GM12878 (cell line): ENCODE results near the gene GPRIN2. TPM values are rescaled to one million over a fixed set of nuclear protein-coding genes. Genes with fewer than 3 reads are reported as not detected.

Experiments
- ATAC-seq: fragments of 200-7000 bp; cut with Tn5 transposase; 3 replicates; pipeline ENCODE4 v1.9.1; 2020; ENCODE audit warnings: mild to moderate bottlenecking, moderate library complexity
- BruUV-seq: library from RNA; stranded (reverse); fragments of 400-500 nt; replicated peaks from 2 replicates; lab custom pipeline; 2021; lab: Mats Ljungman, UMichigan
- CTCF ChIA-PET: fragments of 300-600 bp; sonication (Branson Sonifier 250); formaldehyde crosslinking; extraction: SDS; loops from one replicate; lab custom pipeline; 2021; ENCODE audit warnings: inconsistent platforms; lab: Yijun Ruan, JAX
- POLR2A ChIA-PET: fragments of 350-600 bp; formaldehyde crosslinking; extraction: SDS; loops from one replicate; lab custom pipeline; 2021; ENCODE audit warnings: inconsistent platforms; lab: Charles Lee
- RAD21 ChIA-PET: fragments of 300-600 bp; sonication (Branson Sonifier 250); formaldehyde crosslinking; loops from one replicate; lab custom pipeline; 2023; ENCODE audit warnings: antibody characterized with exemption; ENCODE audit not compliant: unreplicated experiment; lab: Charles Lee
- SMC1A ChIA-PET: fragments of 300-600 bp; sonication (Branson Sonifier 250); formaldehyde crosslinking; loops from one replicate; lab custom pipeline; 2023; ENCODE audit not compliant: unreplicated experiment, uncharacterized antibody; lab: Charles Lee
- DNase-seq: peaks from one replicate; pipeline ENCODE4 v3.0.0-alpha.2; 2011; ENCODE audit warnings: low read depth, low spot score
- FAIRE-seq: peaks from 3 replicates; lab custom pipeline; 2011; peaks lifted over from hg19 to GRCh38; lab: Jason Lieb, UNC
- H2AFZ ChIP-seq: 2 replicates; pipeline ENCODE4 v1.6.0; 2011; ENCODE audit warnings: low read depth, low read length, control low read depth; ENCODE audit not compliant: control insufficient read depth
- H3K27ac ChIP-seq: 2 replicates; pipeline ENCODE4 v1.5.1; 2011; ENCODE audit warnings: control low read depth; ENCODE audit not compliant: control insufficient read depth, insufficient read depth
- H3K27me3 ChIP-seq, 2 experiments: replicated peaks in 1 of 2; 2 replicates each; pipeline versions ENCODE4 v1.6.0 to v1.6.1; 2011; ENCODE audit warnings: low read length in 1 of 2; ENCODE audit not compliant: control insufficient read depth in 2 of 2, insufficient read depth in 2 of 2
- H3K36me3 ChIP-seq, 2 experiments: 2 replicates each; pipeline ENCODE4 v1.5.1; 2011; ENCODE audit warnings: low read length in 1 of 2; ENCODE audit not compliant: control insufficient read depth in 2 of 2, insufficient read depth in 2 of 2
- H3K4me1 ChIP-seq: 2 replicates; pipeline ENCODE4 v1.6.1; 2011; ENCODE audit warnings: mild to moderate bottlenecking, low read length, moderate library complexity, mixed read lengths; ENCODE audit not compliant: control insufficient read depth, insufficient read depth
- H3K4me2 ChIP-seq: 2 replicates; pipeline ENCODE4 v1.6.0; 2011; ENCODE audit warnings: control low read depth; ENCODE audit not compliant: control insufficient read depth, insufficient read depth
- H3K4me3 ChIP-seq: fragments of 200-600 bp; sonication (generic); 2 replicates; pipeline ENCODE4 v1.5.1; 2016
- H3K79me2 ChIP-seq: 2 replicates; pipeline ENCODE4 v1.6.0; 2011; ENCODE audit warnings: low read length; ENCODE audit not compliant: control insufficient read depth, insufficient read depth
- H3K9ac ChIP-seq: 2 replicates; pipeline ENCODE4 v1.8.0; 2011; ENCODE audit warnings: low read length, control low read depth, mixed read lengths; ENCODE audit not compliant: control insufficient read depth, insufficient read depth
- H3K9me3 ChIP-seq: replicated peaks from 3 replicates; pipeline ENCODE4 v1.5.1; 2011; ENCODE audit warnings: mild to moderate bottlenecking, low read length; ENCODE audit not compliant: control insufficient read depth, insufficient read depth
- H4K20me1 ChIP-seq: 2 replicates; pipeline ENCODE4 v1.6.0; 2011; ENCODE audit not compliant: control insufficient read depth, insufficient read depth
- LARP7 ChIP-seq: fragments of 450-650 bp; IDR thresholded peaks from 2 replicates; pipeline ENCODE4 v1.6.1; 2017; ENCODE audit warnings: mild to moderate bottlenecking
- NFIC ChIP-seq: IDR thresholded peaks from 2 replicates; pipeline ENCODE4 v1.6.1; 2012; ENCODE audit warnings: low read depth, mild to moderate bottlenecking, inconsistent platforms, low read length, moderate library complexity
- NR2F1 ChIP-seq: fragments of 450-650 bp; conservative IDR thresholded peaks from 2 replicates; pipeline ENCODE4 v1.6.1; 2017; ENCODE audit warnings: mild to moderate bottlenecking
- SPI1 ChIP-seq: IDR thresholded peaks from 2 replicates; pipeline ENCODE4 v1.6.1; 2011; ENCODE audit warnings: low read depth, mild to moderate bottlenecking, low read length, moderate library complexity, borderline replicate concordance; ENCODE audit not compliant: insufficient read depth
- TAF1 ChIP-seq: IDR thresholded peaks from 2 replicates; pipeline ENCODE4 v1.6.1; 2011; ENCODE audit warnings: mild to moderate bottlenecking, low read depth, low read length, borderline replicate concordance
- ZNF274 ChIP-seq: IDR thresholded peaks from one replicate; pipeline ENCODE4 v1.8.0; 2011; ENCODE audit not compliant: insufficient read length, insufficient read depth
- WGBS: methylation state at CpG from one replicate; pipeline ENCODE4 v1.1.6; 2016; ENCODE audit warnings: low lambda C conversion rate; ENCODE audit not compliant: insufficient replicate concordance, insufficient coverage; ENCODE audit errors: missing lambda C conversion rate; 5-methylcytosine and 5-hydroxymethylcytosine counted together
- in situ Hi-C: fragments of 300-500 bp; cut with MboI; formaldehyde crosslinking; loops from 9 replicates; pipeline ENCODE4 v1.14.3; 2018; ENCODE audit warnings: mixed read lengths
- intact Hi-C: fragments of 100-400 bp; cut with micrococcal nuclease; formaldehyde crosslinking; loops from one replicate; pipeline ENCODE4 v1.14.2; 2022; ENCODE audit not compliant: unreplicated experiment
- polyA plus RNA-seq, 11 experiments: library from polyadenylated mRNA; depleted of rRNA in 4 of 11; unstranded in 6 of 11; stranded (reverse) in 5 of 11; fragments of >200 nt; fragmentation: Nextera tagmentation in 4 of 11; fragmentation: Illumina TruSeq in 1 of 11; extraction: Ambion mirVana in 4 of 11; extraction: Trizol in 1 of 11; gene quantifications; 1 replicate in 1 of 11; 2 replicates in 10 of 11; pipeline versions ENCODE4 v1.2.1 to v1.2.3, GENCODE V29; 2011 to 2016; ENCODE audit warnings: inconsistent platforms in 2 of 11, missing spikeins in 2 of 11, low read depth in 1 of 11
- total RNA-seq, 4 experiments: library from RNA; depleted of rRNA in 3 of 4; stranded (reverse); fragments of >200 nt in 3 of 4; fragmentation: Illumina TruSeq in 1 of 4; extraction: Trizol in 1 of 4; gene quantifications; 2 replicates each; pipeline versions ENCODE4 v1.2.1 to v1.2.3, GENCODE V29; 2013 to 2021
- TF ChIP-seq, protein P1 (sequence below): fragments of 450-650 bp; IDR thresholded peaks from 2 replicates; pipeline ENCODE4 v1.6.1; 2016; ENCODE audit warnings: mild to moderate bottlenecking
- TF ChIP-seq, protein P2 (sequence below): fragments of 450-650 bp; IDR thresholded peaks from 2 replicates; pipeline ENCODE4 v1.6.1; 2017; ENCODE audit warnings: mild to moderate bottlenecking, moderate library complexity

The GPRIN2 gene
- total and polyA plus RNA-seq, 10 of the 15 experiments (the other 5 are each of a cell fraction or from before 2014, with no cell fraction given) = 0.13 TPM; not detected in 9

DNA sequence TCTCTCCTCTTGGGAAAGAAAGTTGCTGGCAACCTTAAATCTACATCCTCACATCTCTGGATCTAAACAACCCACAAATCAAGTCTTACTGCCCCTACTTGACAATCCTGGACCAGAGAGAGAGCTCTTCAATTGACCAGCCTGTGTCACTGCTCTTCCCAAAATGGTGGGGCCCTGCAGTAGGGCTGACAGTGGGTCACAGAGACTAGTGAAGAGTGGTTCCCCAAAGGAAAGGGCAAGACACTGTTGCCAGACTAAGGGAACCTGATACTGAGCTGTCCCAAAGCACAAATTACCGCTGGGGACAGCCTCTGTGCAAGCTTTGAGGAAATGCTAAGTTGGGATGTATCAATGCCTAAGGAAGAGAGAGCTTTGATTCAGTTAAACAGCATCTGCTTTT, 4.5 kb upstream of the GPRIN2 start:
- no peaks in the 10 kb centered on the region for H4K20me1 ChIP-seq
- 19% methylated on average over 1 of the region's 1 CpG for WGBS
- H2AFZ ChIP-seq = no peak overlapping the region
- no peaks in the 10 kb centered on the region for H3K4me1 ChIP-seq
- RAD21 ChIA-PET = no interaction called here
- TF ChIP-seq TAF1 (no peak), NR2F1 (no peak)
- CTCF ChIA-PET = no interaction called here
- no peaks in the 10 kb centered on the region for H3K9me3 ChIP-seq
- ATAC-seq (no peak), DNase-seq (no peak), FAIRE-seq (no peak)
- SMC1A ChIA-PET = interaction anchor here (0.6 kb wide), 1 partner anchor 1307 kb away, joined by 3 read pairs; no protein-coding TSS in a partner anchor
- H3K4me3 ChIP-seq = no peak overlapping the region
- no peak overlapping the region for H3K4me2 ChIP-seq
- BruUV-seq = no TSS peak
- in situ Hi-C loops (no loop called here), intact Hi-C loops (no loop called here)
- no peaks in the 10 kb centered on the region for H3K79me2 ChIP-seq
- POLR2A ChIA-PET = no interaction called here
- no peak overlapping the region for H3K27ac ChIP-seq
- peaks cover 0 to 1% of the 10 kb centered on the region in 2 experiments; a peak in 1 of 4 replicates for H3K27me3 ChIP-seq
- H3K9ac ChIP-seq = no peak overlapping the region
- H3K36me3 ChIP-seq = no peaks in the 10 kb centered on the region

DNA sequence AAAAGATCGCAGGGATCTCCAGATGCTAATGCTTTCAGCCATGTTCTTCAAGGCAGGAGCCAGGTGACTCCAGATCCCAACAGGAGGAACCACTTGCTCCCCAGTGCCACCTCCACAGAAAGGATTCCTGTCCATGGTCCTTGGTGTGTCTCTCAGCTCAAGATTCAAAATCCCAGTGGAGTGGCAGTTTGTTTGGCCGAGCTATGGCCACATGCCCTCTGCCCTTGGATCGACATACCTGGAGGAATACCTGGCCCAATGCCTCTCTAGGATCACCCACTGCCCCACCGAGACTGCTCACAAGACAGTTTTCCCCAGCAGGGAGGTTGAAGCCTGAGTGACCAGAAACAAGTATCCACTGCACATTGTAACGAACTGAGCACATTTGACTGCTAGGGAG, 3.9 kb upstream of the GPRIN2 start:
- ATAC-seq (no peak), DNase-seq (no peak), FAIRE-seq (no peak)
- Histone ChIP-seq H2AFZ (no peak overlapping the region), H3K27ac (no peak overlapping the region), H3K4me2 (no peak overlapping the region), H3K79me2 (no peaks in the 10 kb centered on the region), H3K4me1 (no peaks in the 10 kb centered on the region), H4K20me1 (no peaks in the 10 kb centered on the region), H3K36me3 (no peaks in the 10 kb centered on the region), H3K27me3 (peaks cover 2 to 4% of the 10 kb centered on the region in 2 experiments; a peak in 3 of 4 replicates), H3K9me3 (no peaks in the 10 kb centered on the region), H3K4me3 (no peak overlapping the region), H3K9ac (no peak overlapping the region)
- ChIA-PET RAD21 (no interaction called here), POLR2A (interaction anchor here (0.6 to 0.7 kb wide), 2 partner anchors 39 to 1219 kb away, joined by 4 read pairs; no protein-coding TSS in a partner anchor), CTCF (no interaction called here), SMC1A (no interaction called here)
- BruUV-seq = no TSS peak
- no peak for TF ChIP-seq NFIC
- TF ChIP-seq, protein P1, sequence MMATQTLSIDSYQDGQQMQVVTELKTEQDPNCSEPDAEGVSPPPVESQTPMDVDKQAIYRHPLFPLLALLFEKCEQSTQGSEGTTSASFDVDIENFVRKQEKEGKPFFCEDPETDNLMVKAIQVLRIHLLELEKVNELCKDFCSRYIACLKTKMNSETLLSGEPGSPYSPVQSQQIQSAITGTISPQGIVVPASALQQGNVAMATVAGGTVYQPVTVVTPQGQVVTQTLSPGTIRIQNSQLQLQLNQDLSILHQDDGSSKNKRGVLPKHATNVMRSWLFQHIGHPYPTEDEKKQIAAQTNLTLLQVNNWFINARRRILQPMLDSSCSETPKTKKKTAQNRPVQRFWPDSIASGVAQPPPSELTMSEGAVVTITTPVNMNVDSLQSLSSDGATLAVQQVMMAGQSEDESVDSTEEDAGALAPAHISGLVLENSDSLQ = no peak
- no peak for TF ChIP-seq ZNF274
- no peak for TF ChIP-seq SPI1
- TF ChIP-seq LARP7 = no peak
- TF ChIP-seq, protein P2, sequence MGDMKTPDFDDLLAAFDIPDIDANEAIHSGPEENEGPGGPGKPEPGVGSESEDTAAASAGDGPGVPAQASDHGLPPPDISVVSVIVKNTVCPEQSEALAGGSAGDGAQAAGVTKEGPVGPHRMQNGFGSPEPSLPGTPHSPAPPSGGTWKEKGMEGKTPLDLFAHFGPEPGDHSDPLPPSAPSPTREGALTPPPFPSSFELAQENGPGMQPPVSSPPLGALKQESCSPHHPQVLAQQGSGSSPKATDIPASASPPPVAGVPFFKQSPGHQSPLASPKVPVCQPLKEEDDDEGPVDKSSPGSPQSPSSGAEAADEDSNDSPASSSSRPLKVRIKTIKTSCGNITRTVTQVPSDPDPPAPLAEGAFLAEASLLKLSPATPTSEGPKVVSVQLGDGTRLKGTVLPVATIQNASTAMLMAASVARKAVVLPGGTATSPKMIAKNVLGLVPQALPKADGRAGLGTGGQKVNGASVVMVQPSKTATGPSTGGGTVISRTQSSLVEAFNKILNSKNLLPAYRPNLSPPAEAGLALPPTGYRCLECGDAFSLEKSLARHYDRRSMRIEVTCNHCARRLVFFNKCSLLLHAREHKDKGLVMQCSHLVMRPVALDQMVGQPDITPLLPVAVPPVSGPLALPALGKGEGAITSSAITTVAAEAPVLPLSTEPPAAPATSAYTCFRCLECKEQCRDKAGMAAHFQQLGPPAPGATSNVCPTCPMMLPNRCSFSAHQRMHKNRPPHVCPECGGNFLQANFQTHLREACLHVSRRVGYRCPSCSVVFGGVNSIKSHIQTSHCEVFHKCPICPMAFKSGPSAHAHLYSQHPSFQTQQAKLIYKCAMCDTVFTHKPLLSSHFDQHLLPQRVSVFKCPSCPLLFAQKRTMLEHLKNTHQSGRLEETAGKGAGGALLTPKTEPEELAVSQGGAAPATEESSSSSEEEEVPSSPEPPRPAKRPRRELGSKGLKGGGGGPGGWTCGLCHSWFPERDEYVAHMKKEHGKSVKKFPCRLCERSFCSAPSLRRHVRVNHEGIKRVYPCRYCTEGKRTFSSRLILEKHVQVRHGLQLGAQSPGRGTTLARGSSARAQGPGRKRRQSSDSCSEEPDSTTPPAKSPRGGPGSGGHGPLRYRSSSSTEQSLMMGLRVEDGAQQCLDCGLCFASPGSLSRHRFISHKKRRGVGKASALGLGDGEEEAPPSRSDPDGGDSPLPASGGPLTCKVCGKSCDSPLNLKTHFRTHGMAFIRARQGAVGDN = no peak
- intact Hi-C loops (no loop called here), in situ Hi-C loops (no loop called here)
- under 1% methylated on average over 5 of the region's 5 CpGs for WGBS
